Subcutaneous abdominal adipose tissue (tissue), 5 donors: ENCODE data around the gene MAGI1.

Source experiments
- H3K27ac ChIP-seq: one replicate; pipeline ENCODE4 v1.7.0; 2013; ENCODE audit warnings: low read depth, mild to moderate bottlenecking, inconsistent platforms, low read length, moderate library complexity
- H3K27me3 ChIP-seq, 5 donors: one replicate each; pipeline ENCODE4 v1.7.0; 2013; ENCODE audit warnings: low read length in 5 of 5, inconsistent platforms in 1 of 5; ENCODE audit not compliant: control insufficient read depth in 5 of 5, insufficient read depth in 4 of 5
- H3K36me3 ChIP-seq, 5 donors: one replicate each; pipeline ENCODE4 v1.7.0; 2013; ENCODE audit warnings: low read length in 5 of 5; ENCODE audit not compliant: control insufficient read depth in 5 of 5, insufficient read depth in 5 of 5
- H3K4me1 ChIP-seq, 5 donors: one replicate each; pipeline ENCODE4 v1.7.0; 2013; ENCODE audit warnings: low read length in 5 of 5, mild to moderate bottlenecking in 3 of 5, moderate library complexity in 1 of 5; ENCODE audit not compliant: control insufficient read depth in 5 of 5, insufficient read depth in 5 of 5
- H3K4me3 ChIP-seq, 5 donors: one replicate each; pipeline ENCODE4 v1.7.0; 2013; ENCODE audit warnings: low read length in 5 of 5, low read depth in 1 of 5
- H3K9ac ChIP-seq, 5 donors: one replicate each; pipeline ENCODE4 v1.7.0; 2013; ENCODE audit warnings: low read length in 5 of 5, mild to moderate bottlenecking in 4 of 5, moderate library complexity in 3 of 5
- H3K9me3 ChIP-seq, 5 donors: one replicate each; pipeline ENCODE4 v1.7.0; 2013; ENCODE audit warnings: low read length in 5 of 5; ENCODE audit not compliant: control insufficient read depth in 5 of 5
- donor health status: healthy.
- donor health status: healthy.
- donor health status: healthy.
- donor health status: healthy.
- donor health status: healthy.

The MAGI1 gene

DNA sequence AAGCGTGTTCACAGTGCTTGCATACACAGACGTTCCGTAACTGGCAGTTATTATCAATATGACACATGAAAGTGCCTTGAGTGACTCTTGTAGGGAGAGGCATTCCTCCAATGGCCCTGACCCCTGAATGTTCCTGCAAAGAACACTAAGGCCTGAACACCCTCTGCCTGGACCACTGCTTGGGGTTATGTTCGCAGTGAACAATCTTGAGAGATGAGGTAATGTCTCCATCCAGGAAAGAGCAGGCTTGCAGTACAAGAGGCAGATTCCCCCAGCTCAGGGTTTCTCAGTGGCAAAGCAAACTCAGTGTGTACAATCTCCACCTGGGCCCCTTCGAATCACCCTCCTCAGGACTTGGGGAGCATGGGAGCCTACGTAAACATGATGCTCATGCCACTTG is 324.6 kb downstream of the MAGI1 start:
- H3K9me3 ChIP-seq: no peaks in the 10 kb centered on the region
- no peak overlapping the region for H3K27ac ChIP-seq
- H3K4me1 ChIP-seq: peaks cover 0 to 15% (median 4%) of the 10 kb centered on the region in 5 donors
- no peaks in the 10 kb centered on the region for H3K36me3 ChIP-seq
- no peak overlapping the region for H3K4me3 ChIP-seq
- H3K9ac ChIP-seq: no peak overlapping the region
- no peaks in the 10 kb centered on the region for H3K27me3 ChIP-seq

DNA sequence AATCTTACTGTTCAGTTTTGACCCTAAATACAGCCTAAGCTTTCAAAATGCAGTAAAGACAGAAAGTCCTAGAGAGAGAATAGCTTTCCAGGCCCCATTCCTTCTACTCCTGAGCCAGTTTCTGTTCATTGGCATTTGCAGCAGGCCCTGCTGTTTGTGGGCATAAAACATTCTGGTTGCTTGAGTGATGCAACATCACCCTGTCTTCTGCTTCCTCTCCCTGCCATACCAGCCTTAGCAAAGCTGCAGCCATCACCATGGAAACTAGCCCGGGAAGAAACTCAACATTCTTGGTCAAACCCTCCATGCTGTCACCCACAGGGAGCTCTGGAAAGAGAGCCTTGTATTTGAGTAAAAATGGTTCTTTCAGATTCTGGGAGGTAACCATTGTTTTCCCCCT is 325.7 kb downstream of the MAGI1 start:
- Histone ChIP-seq H3K36me3 (no peaks in the 10 kb centered on the region), H3K4me1 (peaks cover 0 to 15% (median 4%) of the 10 kb centered on the region in 5 donors), H3K9ac (no peak overlapping the region), H3K27me3 (no peaks in the 10 kb centered on the region), H3K4me3 (no peak overlapping the region), H3K27ac (no peak overlapping the region), H3K9me3 (no peaks in the 10 kb centered on the region)

DNA sequence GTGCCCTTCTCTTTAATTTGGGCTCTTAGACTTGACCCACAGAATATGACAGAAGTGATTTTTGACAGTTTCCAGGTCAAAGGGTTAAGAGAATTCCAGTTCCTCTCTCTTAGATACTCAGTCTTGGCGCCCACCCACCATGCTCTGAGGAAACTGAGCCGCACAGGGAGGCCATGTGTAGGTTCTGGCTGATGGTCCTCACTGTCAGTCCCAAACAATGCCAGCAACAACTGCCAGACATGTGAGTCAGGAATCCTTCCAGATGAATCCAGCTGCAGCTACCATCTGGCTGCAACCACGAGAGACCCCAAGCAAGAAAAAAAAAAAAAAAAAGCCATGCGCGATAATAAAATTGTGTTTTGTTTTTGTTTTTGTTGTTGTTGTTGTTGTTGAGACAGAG is 326.6 kb downstream of the MAGI1 start:
- H3K36me3 ChIP-seq: no peaks in the 10 kb centered on the region

DNA sequence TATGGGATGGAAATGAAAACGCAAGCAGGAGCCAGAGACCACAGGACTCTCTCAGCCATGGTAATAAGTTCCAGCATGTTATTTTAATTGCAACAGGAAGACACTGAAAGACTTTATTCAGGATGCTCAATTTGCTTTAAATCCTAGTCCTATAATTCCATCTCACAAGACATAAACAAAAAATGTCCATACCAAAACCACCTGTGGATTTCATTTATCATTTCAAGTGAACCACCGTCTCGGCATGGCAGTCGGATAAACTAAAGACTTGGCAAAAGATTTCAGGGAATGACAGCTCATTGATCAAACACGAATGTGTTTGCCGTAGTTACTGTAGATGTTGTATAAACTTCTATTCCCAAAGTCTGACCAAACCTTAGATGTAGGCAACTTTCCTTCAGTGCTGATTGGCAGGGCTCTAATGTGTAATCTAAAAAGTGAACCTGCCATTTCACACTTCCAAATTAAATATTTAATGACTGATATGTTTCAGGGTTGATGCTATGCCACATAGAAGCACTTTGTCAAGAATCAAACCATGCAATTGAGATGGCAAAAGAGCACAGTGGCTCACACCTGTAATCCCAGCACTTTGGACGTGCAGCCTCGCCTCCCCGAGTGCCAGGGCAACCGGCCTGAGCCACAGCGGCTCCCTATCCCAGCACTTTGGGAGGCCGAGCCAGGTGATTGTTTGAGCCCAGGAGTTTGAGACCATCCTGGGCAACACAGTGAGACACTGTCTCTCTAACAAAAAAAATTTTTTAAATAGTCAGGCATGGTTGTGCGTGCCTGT is 331.7 kb downstream of the MAGI1 start:
- Histone ChIP-seq H3K36me3 (no peaks in the 10 kb centered on the region), H3K27me3 (no peaks in the 10 kb centered on the region), H3K9me3 (no peaks in the 10 kb centered on the region), H3K9ac (no peak overlapping the region), H3K4me3 (no peak overlapping the region), H3K27ac (no peak overlapping the region), H3K4me1 (peaks cover 0 to 2% (median 0%) of the 10 kb centered on the region in 5 donors)

More for the DNA sequence above, 326.6 kb downstream of the MAGI1 start:
- Histone ChIP-seq H3K4me1 (peaks cover 0 to 15% (median 4%) of the 10 kb centered on the region in 5 donors), H3K27ac (no peak overlapping the region), H3K4me3 (no peak overlapping the region), H3K9ac (no peak overlapping the region), H3K9me3 (no peaks in the 10 kb centered on the region), H3K27me3 (no peaks in the 10 kb centered on the region)

DNA sequence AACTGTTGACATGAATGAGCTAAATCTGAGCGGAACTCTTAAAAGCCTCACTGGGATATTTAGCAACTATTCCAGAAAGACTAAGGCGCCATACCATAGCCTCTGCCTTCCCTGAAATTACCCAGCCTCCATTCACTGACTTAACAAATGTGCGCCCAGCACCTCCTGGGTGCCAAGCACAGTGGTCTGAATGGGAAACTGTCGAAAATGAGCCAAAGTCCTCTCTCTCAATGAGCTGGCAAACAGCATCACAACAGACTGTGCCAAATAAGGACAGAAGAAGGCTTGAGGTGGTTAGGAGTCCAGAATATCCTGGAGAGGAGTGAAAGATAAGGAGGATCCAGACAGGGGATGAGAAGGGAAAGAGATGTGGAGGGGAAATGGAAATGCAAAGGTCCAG is 332.4 kb downstream of the MAGI1 start:
- Histone ChIP-seq H3K36me3 (no peaks in the 10 kb centered on the region), H3K27me3 (no peaks in the 10 kb centered on the region), H3K9me3 (no peaks in the 10 kb centered on the region), H3K27ac (no peak overlapping the region), H3K9ac (no peak overlapping the region), H3K4me3 (no peak overlapping the region), H3K4me1 (no peaks in the 10 kb centered on the region)

DNA sequence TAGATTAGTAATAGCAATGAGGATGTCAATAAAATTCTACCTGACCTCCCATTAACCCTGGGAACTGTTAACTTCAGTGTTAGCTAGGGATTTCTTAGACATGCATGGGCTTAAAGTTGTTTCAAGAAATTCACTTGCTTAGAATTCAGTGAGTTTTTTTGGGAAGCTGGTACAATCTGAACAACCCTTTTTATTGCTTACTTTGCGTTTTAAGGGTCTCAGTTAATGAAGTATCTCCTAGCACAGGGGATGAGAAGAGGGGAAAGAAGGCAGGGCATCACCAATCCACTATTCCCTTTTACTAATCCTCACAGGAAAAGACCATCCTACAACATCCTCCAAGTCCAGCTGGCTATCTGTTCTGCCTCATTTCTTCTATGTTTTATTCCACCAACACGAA is 334.9 kb downstream of the MAGI1 start:
- Histone ChIP-seq H3K36me3 (no peaks in the 10 kb centered on the region), H3K9me3 (no peaks in the 10 kb centered on the region), H3K27me3 (no peaks in the 10 kb centered on the region), H3K4me1 (no peaks in the 10 kb centered on the region), H3K9ac (no peak overlapping the region), H3K4me3 (no peak overlapping the region), H3K27ac (no peak overlapping the region)

DNA sequence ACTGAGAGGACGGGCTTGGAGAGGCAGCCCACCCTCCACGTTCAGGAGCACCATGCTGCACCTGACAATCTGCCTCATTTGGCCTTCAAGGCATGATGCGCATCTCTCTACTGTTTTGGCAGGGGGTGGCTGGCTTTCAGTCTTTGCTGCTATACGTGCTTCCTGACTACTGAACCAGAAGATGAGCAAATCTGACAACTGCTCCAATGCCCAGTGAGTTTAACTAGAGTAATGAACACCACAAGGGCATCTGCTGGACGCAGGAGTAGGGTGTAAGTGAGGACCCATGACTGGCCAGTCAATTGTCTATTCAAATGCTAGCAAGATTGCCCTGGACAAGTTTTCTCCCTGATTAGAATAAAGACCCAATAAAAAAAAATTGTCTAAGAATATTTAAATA is 335.7 kb downstream of the MAGI1 start:
- no peaks in the 10 kb centered on the region for H3K27me3 ChIP-seq
- no peaks in the 10 kb centered on the region for H3K9me3 ChIP-seq
- H3K9ac ChIP-seq: no peak overlapping the region
- no peaks in the 10 kb centered on the region for H3K36me3 ChIP-seq
- H3K4me3 ChIP-seq: no peak overlapping the region
- H3K4me1 ChIP-seq: no peaks in the 10 kb centered on the region
- no peak overlapping the region for H3K27ac ChIP-seq

DNA sequence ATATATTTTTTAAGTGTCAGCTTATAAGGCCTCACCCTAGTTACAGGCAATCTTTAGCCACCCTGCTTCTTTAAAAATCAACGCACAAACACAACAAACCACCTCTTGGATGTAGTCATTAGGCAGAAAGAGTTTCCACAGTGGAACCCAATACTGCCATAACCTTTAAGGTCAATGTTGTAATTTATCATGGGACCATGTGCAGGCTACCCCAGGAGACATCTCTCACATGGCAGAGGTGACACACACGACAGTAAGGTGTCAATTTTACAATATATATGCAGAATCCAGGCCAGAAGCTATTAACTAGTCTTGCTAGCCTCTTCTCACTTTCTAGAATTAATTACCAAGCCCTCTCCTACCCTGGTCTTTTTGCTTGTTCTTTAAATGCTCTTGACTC is 336.5 kb downstream of the MAGI1 start:
- no peaks in the 10 kb centered on the region for H3K36me3 ChIP-seq
- no peaks in the 10 kb centered on the region for H3K9me3 ChIP-seq
- no peaks in the 10 kb centered on the region for H3K4me1 ChIP-seq
- no peaks in the 10 kb centered on the region for H3K27me3 ChIP-seq
- no peak overlapping the region for H3K4me3 ChIP-seq
- no peak overlapping the region for H3K9ac ChIP-seq
- no peak overlapping the region for H3K27ac ChIP-seq

DNA sequence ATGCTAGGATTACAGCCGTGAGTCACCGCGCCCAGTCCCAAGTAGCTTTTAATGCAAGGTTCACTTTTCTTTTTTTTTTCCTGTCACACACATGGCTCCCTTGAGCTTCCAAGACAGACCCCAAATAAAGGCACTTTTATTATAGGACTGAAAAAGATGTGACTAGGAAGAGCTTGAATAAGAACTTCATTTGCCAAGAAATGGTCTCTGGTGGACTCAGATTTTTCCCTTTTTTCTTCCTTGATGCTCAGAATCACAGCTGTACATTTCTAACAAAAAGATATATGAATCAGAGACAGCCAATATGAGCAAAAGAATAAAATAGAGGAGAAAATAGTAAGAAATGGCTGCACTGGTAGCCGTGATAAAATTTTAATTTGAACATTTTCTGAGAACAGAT is 337.2 kb downstream of the MAGI1 start:
- H3K36me3 ChIP-seq: no peaks in the 10 kb centered on the region
- no peak overlapping the region for H3K9ac ChIP-seq
- no peaks in the 10 kb centered on the region for H3K9me3 ChIP-seq
- H3K4me1 ChIP-seq: no peaks in the 10 kb centered on the region
- H3K27ac ChIP-seq: no peak overlapping the region
- no peak overlapping the region for H3K4me3 ChIP-seq
- H3K27me3 ChIP-seq: no peaks in the 10 kb centered on the region

DNA sequence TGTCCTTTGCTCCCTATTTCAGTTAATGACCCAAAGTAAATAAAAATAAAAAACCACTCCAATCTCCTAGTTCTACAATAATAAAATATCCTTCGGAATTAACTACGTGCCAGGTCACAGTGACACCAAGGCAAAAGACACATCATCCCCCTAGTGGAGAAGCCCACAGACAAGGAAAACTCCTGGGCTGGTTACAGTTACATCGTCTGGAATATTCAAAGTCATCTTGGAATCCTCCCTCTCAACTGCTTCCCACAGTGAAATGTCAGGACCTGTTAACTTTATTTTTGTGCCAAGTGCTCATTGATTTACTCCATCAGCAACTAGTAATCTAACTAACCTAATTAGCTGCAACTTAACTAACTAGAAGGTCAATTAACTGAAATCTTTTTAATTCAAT is 349.3 kb downstream of the MAGI1 start:
- Histone ChIP-seq H3K27me3 (no peaks in the 10 kb centered on the region), H3K4me1 (peaks cover 0 to 5% (median 5%) of the 10 kb centered on the region in 5 donors), H3K9ac (no peak overlapping the region), H3K9me3 (no peaks in the 10 kb centered on the region), H3K27ac (no peak overlapping the region), H3K36me3 (no peaks in the 10 kb centered on the region), H3K4me3 (no peak overlapping the region)
